Body of pancreas (tissue), 4 donors: ENCODE measurements around the gene TMEM158. TPM values are rescaled to one million over a fixed set of nuclear protein-coding genes. Genes with fewer than 3 reads are reported as not detected.

Source experiments
- ATAC-seq: fragments of 150-250 bp; one replicate; pipeline ENCODE4 v1.9.1; 2016
- DNase-seq, 4 donors: peaks; one replicate each; pipeline ENCODE4 v3.0.0-alpha.2; 2019
- H3K27ac ChIP-seq, 4 donors: fragments of 200-600 bp; sonication (generic); 1 replicate in 3 of 4; 2 replicates in 1 of 4; pipeline versions ENCODE4 v1.5.1 to v1.6.1; 2016 to 2019; ENCODE audit warnings: mild to moderate bottlenecking in 1 of 4, mixed read lengths in 1 of 4, moderate library complexity in 1 of 4
- H3K27me3 ChIP-seq, 2 donors: fragments of 200-600 bp; sonication (generic); one replicate each; pipeline ENCODE4 v1.6.0; 2016; ENCODE audit warnings: mild to moderate bottlenecking in 1 of 2
- H3K36me3 ChIP-seq, 2 donors: fragments of 200-600 bp; sonication (generic); replicated peaks in 1 of 2; 2 replicates each; pipeline ENCODE4 v1.5.1; 2016; ENCODE audit warnings: low read depth in 2 of 2; ENCODE audit not compliant: insufficient read depth in 1 of 2
- H3K4me1 ChIP-seq: fragments of 200-600 bp; sonication (generic); one replicate; pipeline ENCODE4 v1.6.0; 2016
- H3K4me3 ChIP-seq, 2 donors: fragments of 200-600 bp; sonication (generic); 1 replicate in 1 of 2; 2 replicates in 1 of 2; pipeline ENCODE4 v1.5.1; 2016 to 2019
- H3K9me3 ChIP-seq, 3 donors: fragments of 200-600 bp; sonication (generic); 1 replicate in 2 of 3; 2 replicates in 1 of 3; pipeline ENCODE4 v1.5.1; 2016
- CTCF ChIP-seq, 7 experiments: fragments of 450-650 bp in 4 of 7; fragments of 200-600 bp in 3 of 7; sonication (generic) in 3 of 7; IDR thresholded peaks; one replicate each; pipeline ENCODE4 v1.5.1; 2016 to 2019; ENCODE audit warnings: antibody characterized with exemption in 7 of 7
- POLR2A ChIP-seq, 3 donors: fragments of 450-650 bp; IDR thresholded peaks; one replicate each; pipeline ENCODE4 v1.6.1; 2016; ENCODE audit warnings: antibody characterized with exemption in 3 of 3, mild to moderate bottlenecking in 2 of 3
- WGBS, 2 donors: methylation state at CpG; one replicate each; pipeline ENCODE4 v1.1.5; 2017; 5-methylcytosine and 5-hydroxymethylcytosine counted together
- intact Hi-C: fragments of 100-400 bp; cut with DNase I; formaldehyde crosslinking; loops from one replicate; pipeline ENCODE4 v1.15.1; 2023
- total RNA-seq, 2 donors: library from RNA; depleted of rRNA; stranded (reverse); fragments of >200 nt; gene quantifications; one replicate each; pipeline ENCODE4 v1.1.0, GENCODE V29; 2016

Gene TMEM158
- total RNA-seq, 2 donors from 2014 or later = 3.1 to 6.9 TPM

GRCh38 chr3:45215466-45215865, 10.6 kb downstream of the TMEM158 start:
- H3K9me3 ChIP-seq = no peaks in the 10 kb centered on the region
- no peak overlapping the region for H3K27ac ChIP-seq
- ATAC-seq = no peak
- no peaks in the 10 kb centered on the region for H3K27me3 ChIP-seq
- intact Hi-C loops = no loop called here
- no peaks in the 10 kb centered on the region for H3K36me3 ChIP-seq
- DNase-seq = no peak
- H3K4me1 ChIP-seq = peaks cover 13% of the 10 kb centered on the region
- H3K4me3 ChIP-seq = no peak overlapping the region
- WGBS, 2 donors = 52 to 75% methylated on average over 4 of the region's 4 CpGs
- no peak for TF ChIP-seq CTCF (IDR thresholded peaks at IDR 0.05)
- no peak for TF ChIP-seq POLR2A (IDR thresholded peaks at IDR 0.05)

GRCh38 chr3:45214061-45214680, 11.9 kb downstream of the TMEM158 start:
- H3K4me3 ChIP-seq = no peak overlapping the region
- no peak for ATAC-seq
- no peak for DNase-seq
- no peaks in the 10 kb centered on the region for H3K9me3 ChIP-seq
- intact Hi-C loops = loop anchor here (5.0 kb wide), 1 partner anchor 172 kb away; no protein-coding TSS in a partner anchor
- H3K4me1 ChIP-seq = peaks cover 15% of the 10 kb centered on the region
- no peak for TF ChIP-seq POLR2A (IDR thresholded peaks at IDR 0.05)
- no peaks in the 10 kb centered on the region for H3K36me3 ChIP-seq
- WGBS, 2 donors = 60 to 66% methylated on average over 4 to 10 of the region's 10 CpGs
- no peaks in the 10 kb centered on the region for H3K27me3 ChIP-seq
- no peak overlapping the region for H3K27ac ChIP-seq

DNA sequence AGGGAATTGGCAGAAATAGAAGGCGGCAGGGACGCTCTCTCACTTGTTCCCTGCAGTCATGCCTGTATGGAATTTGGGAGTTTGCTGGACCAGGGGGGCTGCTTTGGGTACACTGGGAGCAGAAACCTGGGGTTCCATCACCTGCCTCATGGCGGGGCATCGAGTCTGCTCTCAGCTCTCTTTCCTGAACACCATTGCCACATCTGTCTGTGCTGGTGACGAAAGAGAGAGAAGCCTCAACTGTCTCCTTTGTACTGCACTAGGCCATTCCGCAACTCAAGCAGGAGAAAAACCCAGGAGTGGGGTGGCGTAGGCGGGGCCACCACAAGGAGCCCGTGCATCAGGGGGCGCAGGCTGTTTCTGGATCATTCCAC, 14.0 kb downstream of the TMEM158 start:
- 70 to 71% methylated on average over 10 of the region's 10 CpGs for WGBS, 2 donors
- no peaks in the 10 kb centered on the region for H3K36me3 ChIP-seq
- TF ChIP-seq CTCF (IDR thresholded peaks at IDR 0.05) = no peak
- no peak for TF ChIP-seq POLR2A (IDR thresholded peaks at IDR 0.05)
- ATAC-seq (no peak), DNase-seq (no peak)
- intact Hi-C loops = loop anchor here (5.0 kb wide), 1 partner anchor 170 kb away; no protein-coding TSS in a partner anchor
- no peaks in the 10 kb centered on the region for H3K9me3 ChIP-seq
- H3K27ac ChIP-seq = no peak overlapping the region
- H3K27me3 ChIP-seq = no peaks in the 10 kb centered on the region
- H3K4me1 ChIP-seq = peaks cover 7% of the 10 kb centered on the region
- no peak overlapping the region for H3K4me3 ChIP-seq

DNA sequence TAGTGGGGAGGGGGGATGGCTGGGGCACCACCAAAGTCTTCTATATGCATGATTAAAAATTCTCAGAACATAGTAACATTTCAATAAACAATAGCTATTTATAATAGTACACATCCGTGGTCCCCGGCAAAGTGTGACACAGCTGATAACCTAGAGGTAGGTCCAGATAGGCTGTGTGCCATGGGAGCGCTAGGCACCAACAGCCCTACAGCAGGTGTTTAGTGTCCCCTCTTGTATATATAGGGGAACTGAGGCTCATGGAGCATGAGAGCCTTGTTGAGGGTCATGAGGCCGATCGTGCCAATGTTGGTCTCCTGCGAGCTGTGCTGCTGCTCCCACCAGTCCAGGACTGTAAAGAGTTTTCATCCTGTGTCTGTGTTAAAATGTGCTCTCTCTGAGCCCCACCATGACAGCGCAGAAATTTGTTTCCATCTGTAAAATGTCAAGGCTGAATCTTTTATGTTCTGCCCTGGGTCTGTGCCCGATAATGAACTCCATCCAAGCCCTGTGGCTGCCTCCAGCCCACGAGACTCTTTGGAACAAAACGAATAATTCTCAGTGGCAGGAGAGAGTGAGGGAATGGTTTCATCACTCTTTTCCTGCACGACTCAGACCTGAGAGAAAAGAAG, 14.5 kb downstream of the TMEM158 start:
- Histone ChIP-seq H3K36me3 (no peaks in the 10 kb centered on the region), H3K27me3 (no peaks in the 10 kb centered on the region), H3K4me3 (no peak overlapping the region), H3K9me3 (no peaks in the 10 kb centered on the region), H3K27ac (no peak overlapping the region), H3K4me1 (peaks cover 7% of the 10 kb centered on the region)
- TF ChIP-seq POLR2A (IDR thresholded peaks at IDR 0.05) (no peak), CTCF (IDR thresholded peaks at IDR 0.05) (no peak)
- DNase-seq = no peak
- intact Hi-C loops = loop anchor here (5.0 kb wide), 1 partner anchor 169 kb away; no protein-coding TSS in a partner anchor
- no peak for ATAC-seq
- 45 to 46% methylated on average over 11 of the region's 11 CpGs for WGBS, 2 donors

- Histone ChIP-seq H3K27me3 (no peaks in the 10 kb centered on the region), H3K9me3 (no peaks in the 10 kb centered on the region), H3K27ac (no peak overlapping the region), H3K36me3 (no peaks in the 10 kb centered on the region), H3K4me3 (no peak overlapping the region), H3K4me1 (peaks cover 7% of the 10 kb centered on the region)
- intact Hi-C loops = loop anchor here (5.0 kb wide), 1 partner anchor 168 kb away; no protein-coding TSS in a partner anchor
- DNase-seq = peak; percentile 88 to 90 (median 89)
- no peak for TF ChIP-seq POLR2A (IDR thresholded peaks at IDR 0.05)
- TF ChIP-seq CTCF (IDR thresholded peaks at IDR 0.05) = peak; percentile 68 to 99 (median 94)
- 11 to 12% methylated on average over 13 to 14 of the region's 14 CpGs for WGBS, 2 donors
- peak; percentile 97 for ATAC-seq
Observed at GRCh38 chr3:45210308-45211041, 15.6 kb downstream of the TMEM158 start.
